Upper lobe of right lung (tissue), 1 donor: ENCODE data around the gene SMIM32. TPM values are rescaled to one million over a fixed set of nuclear protein-coding genes. Genes with fewer than 3 reads are reported as not detected.

Source experiments
- ATAC-seq: fragments of 200-7000 bp; cut with Tn5 transposase; one replicate; pipeline ENCODE4 v1.9.1; 2020; ENCODE audit warnings: mild to moderate bottlenecking, moderate library complexity
- DNase-seq: peaks from one replicate; pipeline ENCODE4 v3.0.0-alpha.2; 2020
- H3K27ac ChIP-seq: fragments of 200-600 bp; one replicate; pipeline ENCODE4 v1.8.0; 2022
- H3K27me3 ChIP-seq: fragments of 200-600 bp; one replicate; pipeline ENCODE4 v1.8.0; 2022; ENCODE audit warnings: mild to moderate bottlenecking
- H3K36me3 ChIP-seq: fragments of 200-600 bp; one replicate; pipeline ENCODE4 v1.8.0; 2022
- H3K4me1 ChIP-seq: fragments of 200-600 bp; one replicate; pipeline ENCODE4 v1.8.0; 2022
- H3K4me3 ChIP-seq: fragments of 200-600 bp; one replicate; pipeline ENCODE4 v1.8.0; 2022; ENCODE audit warnings: mild to moderate bottlenecking
- H3K9me3 ChIP-seq: fragments of 200-600 bp; one replicate; pipeline ENCODE4 v1.8.0; 2022
- CTCF ChIP-seq: fragments of 200-600 bp; IDR thresholded peaks from one replicate; pipeline ENCODE4 v1.8.0; 2022; ENCODE audit warnings: antibody characterized with exemption
- intact Hi-C: fragments of 100-400 bp; cut with DNase I; formaldehyde crosslinking; loops from one replicate; pipeline ENCODE4 v1.11.0; 2022
- total RNA-seq: library from RNA; stranded (reverse); fragmentation: NEBNext Ultra II Directional; extraction: Animal tissue kit (Norgen Biotek cat#: 25700); gene quantifications from one replicate; pipeline ENCODE4 v1.2.1, GENCODE V29; 2021
- donor health status: DM: no; HTN: yes; CAD: no; lungs with severe emphysema.

SMIM32 gene
- total RNA-seq, 1 donor from 2014 or later, result not detected

- Histone ChIP-seq H3K9me3 (no peaks in the 10 kb centered on the region), H3K4me1 (no peaks in the 10 kb centered on the region), H3K36me3 (no peaks in the 10 kb centered on the region), H3K27ac (no peak overlapping the region), H3K27me3 (no peaks in the 10 kb centered on the region), H3K4me3 (no peak overlapping the region)
- ATAC-seq, result no peak
- intact Hi-C loops, result no loop called here
- no peak for DNase-seq
- no peak for TF ChIP-seq CTCF
Observed at GRCh38 chr5:136143763-136144162, 49.2 kb downstream of the SMIM32 start.

GRCh38 chr5:136143312-136143711 lies 49.6 kb downstream of the SMIM32 start:
- Histone ChIP-seq H3K9me3 (no peaks in the 10 kb centered on the region), H3K36me3 (no peaks in the 10 kb centered on the region), H3K4me1 (no peaks in the 10 kb centered on the region), H3K27ac (no peak overlapping the region), H3K4me3 (no peak overlapping the region), H3K27me3 (no peaks in the 10 kb centered on the region)
- ATAC-seq (no peak), DNase-seq (no peak)
- intact Hi-C loops, result no loop called here
- TF ChIP-seq CTCF, result no peak

GRCh38 chr5:136141561-136141960 lies 51.4 kb downstream of the SMIM32 start:
- H3K4me3 ChIP-seq, result no peak overlapping the region
- ATAC-seq (no peak), DNase-seq (no peak)
- no peaks in the 10 kb centered on the region for H3K27me3 ChIP-seq
- peaks cover 14% of the 10 kb centered on the region for H3K4me1 ChIP-seq
- no peak overlapping the region for H3K27ac ChIP-seq
- H3K36me3 ChIP-seq, result no peaks in the 10 kb centered on the region
- no peaks in the 10 kb centered on the region for H3K9me3 ChIP-seq
- intact Hi-C loops, result no loop called here
- no peak for TF ChIP-seq CTCF

Other genes with a start within 250 kb of the SMIM32 start
- not detected for gene LECT2, start 238.2 kb downstream of the SMIM32 start, total RNA-seq
- gene TGFBI, start 164.2 kb downstream of the SMIM32 start, total RNA-seq, result 96.7 TPM
- gene SMAD5, start 60.3 kb downstream of the SMIM32 start, total RNA-seq, result 52.7 TPM
- gene TRPC7, start 172.4 kb upstream of the SMIM32 start, total RNA-seq, result not detected